22Rv1 (cell line): ENCODE results near the gene SRSF10.
"Not testable (repeated sequence)": the region's sequence is repeated elsewhere in the genome, so short reads cannot be mapped to it uniquely, and the experiment has no call there.

Source experiments
- ZFX ChIP-seq: fragments of 450-650 bp; IDR thresholded peaks from 2 replicates; pipeline ENCODE4 v1.6.1; 2017; ENCODE audit warnings: antibody characterized with exemption, borderline replicate concordance
- TF ChIP-seq, protein P1 (sequence below): fragments of 450-650 bp; IDR thresholded peaks from 2 replicates; pipeline ENCODE4 v1.5.1; 2017; ENCODE audit warnings: mild to moderate bottlenecking

DNA sequence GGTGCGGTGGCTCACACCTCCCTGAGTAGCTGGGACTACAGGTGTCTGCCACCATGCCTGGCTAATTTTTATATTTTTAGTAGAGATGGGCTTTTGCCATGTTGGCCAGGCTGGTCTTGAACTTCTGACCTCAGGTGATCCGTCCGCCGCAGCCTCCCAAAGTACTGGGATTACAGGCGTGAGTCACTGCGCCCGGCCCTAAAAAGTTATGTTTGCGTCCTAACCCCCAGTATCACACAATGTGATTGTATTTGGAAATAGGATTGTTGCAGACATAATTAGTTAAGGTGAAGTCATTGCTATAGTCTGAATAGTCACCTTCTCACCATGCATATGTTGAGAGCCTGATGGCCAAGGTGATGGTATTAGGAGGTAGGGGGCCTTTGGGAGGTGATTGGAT, 32.8 kb upstream of the SRSF10 start:
- TF ChIP-seq, protein P1, sequence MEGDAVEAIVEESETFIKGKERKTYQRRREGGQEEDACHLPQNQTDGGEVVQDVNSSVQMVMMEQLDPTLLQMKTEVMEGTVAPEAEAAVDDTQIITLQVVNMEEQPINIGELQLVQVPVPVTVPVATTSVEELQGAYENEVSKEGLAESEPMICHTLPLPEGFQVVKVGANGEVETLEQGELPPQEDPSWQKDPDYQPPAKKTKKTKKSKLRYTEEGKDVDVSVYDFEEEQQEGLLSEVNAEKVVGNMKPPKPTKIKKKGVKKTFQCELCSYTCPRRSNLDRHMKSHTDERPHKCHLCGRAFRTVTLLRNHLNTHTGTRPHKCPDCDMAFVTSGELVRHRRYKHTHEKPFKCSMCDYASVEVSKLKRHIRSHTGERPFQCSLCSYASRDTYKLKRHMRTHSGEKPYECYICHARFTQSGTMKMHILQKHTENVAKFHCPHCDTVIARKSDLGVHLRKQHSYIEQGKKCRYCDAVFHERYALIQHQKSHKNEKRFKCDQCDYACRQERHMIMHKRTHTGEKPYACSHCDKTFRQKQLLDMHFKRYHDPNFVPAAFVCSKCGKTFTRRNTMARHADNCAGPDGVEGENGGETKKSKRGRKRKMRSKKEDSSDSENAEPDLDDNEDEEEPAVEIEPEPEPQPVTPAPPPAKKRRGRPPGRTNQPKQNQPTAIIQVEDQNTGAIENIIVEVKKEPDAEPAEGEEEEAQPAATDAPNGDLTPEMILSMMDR, result not testable (repeated sequence)
- not testable (repeated sequence) for TF ChIP-seq ZFX
